Psoas muscle (tissue), 8 donors: ENCODE data around the gene SMAD9. TPM values are rescaled to one million over a fixed set of nuclear protein-coding genes. Genes with fewer than 3 reads are reported as not detected.
A peak's percentile ranks its signal among the peaks of the same experiment; 100 is the strongest.

Source experiments
- ATAC-seq, 4 donors: fragments of 200-7000 bp; cut with Tn5 transposase; one replicate each; pipeline ENCODE4 v1.9.1; 2020; ENCODE audit warnings: moderate library complexity in 3 of 4, mild to moderate bottlenecking in 2 of 4
- DNase-seq, 2 donors: peaks; one replicate each; pipeline ENCODE4 v3.0.0-alpha.2; 2020
- H3K27ac ChIP-seq: fragments of 200-600 bp; one replicate; pipeline ENCODE4 v1.8.0; 2022
- H3K27me3 ChIP-seq, 3 donors: fragments of 200-600 bp in 1 of 3; one replicate each; pipeline versions ENCODE4 v1.6.1 to v1.8.0; 2013 to 2022; ENCODE audit warnings: low read length in 2 of 3, mild to moderate bottlenecking in 2 of 3, moderate library complexity in 1 of 3; ENCODE audit not compliant: insufficient read depth in 3 of 3
- H3K36me3 ChIP-seq, 2 donors: fragments of 200-600 bp in 1 of 2; one replicate each; pipeline versions ENCODE4 v1.6.1 to v1.8.0; 2013 to 2022; ENCODE audit warnings: low read depth in 1 of 2, mild to moderate bottlenecking in 1 of 2, moderate library complexity in 1 of 2; ENCODE audit not compliant: insufficient read depth in 1 of 2
- H3K4me1 ChIP-seq: fragments of 200-600 bp; one replicate; pipeline ENCODE4 v1.8.0; 2022
- H3K4me3 ChIP-seq: fragments of 200-600 bp; one replicate; pipeline ENCODE4 v1.8.0; 2022; ENCODE audit warnings: mild to moderate bottlenecking
- H3K9me3 ChIP-seq: fragments of 200-600 bp; one replicate; pipeline ENCODE4 v1.8.0; 2022
- WGBS, 3 donors: extraction: QIAGEN DNeasy Blood & Tissue Kit; methylation state at CpG; one replicate each; pipeline versions ENCODE4 v1.1.6 to v1.1.7; 2013; 5-methylcytosine and 5-hydroxymethylcytosine counted together
- intact Hi-C, 2 donors: fragments of 100-400 bp; cut with DNase I; formaldehyde crosslinking; loops; one replicate each; pipeline versions ENCODE4 v1.11.0 to v1.14.2; 2022
- polyA plus RNA-seq, 3 donors: library from polyadenylated mRNA; stranded (reverse); fragments of 200-250 nt; gene quantifications; one replicate each; pipeline ENCODE4 v1.2.3, GENCODE V29; 2013
- total RNA-seq, 4 donors: library from RNA; stranded (reverse); fragmentation: NEBNext Ultra II Directional in 2 of 4; extraction: Animal tissue kit (Norgen Biotek cat#: 25700) in 2 of 4; gene quantifications; one replicate each; pipeline versions ENCODE4 v1.2.1 to v1.2.4, GENCODE V29; 2021 to 2023
- TF ChIP-seq, protein P1 (sequence below): fragments of 200-600 bp; IDR thresholded peaks from one replicate; pipeline ENCODE4 v1.8.0; 2022; ENCODE audit warnings: antibody characterized with exemption
- donor health status: healthy with polysubstance abuse.
- donor health status: DM: no; HTN: no; CAD: no; lungs with moderate emphysema.
- donor health status: Bipolar disorder and iron deficiency.
- donor health status: healthy.
- donor health status: DM: yes; HTN: yes; CAD: no.
- donor health status: DM: no; HTN: no; CAD: no.
- donor health status: DM: no; HTN: no; CAD: no.
- donor health status: DM: yes; HTN: yes; CAD: no.

SMAD9 gene
- total and polyA plus RNA-seq, 7 donors = 0.51 to 33.5 (median 1.3) TPM

DNA sequence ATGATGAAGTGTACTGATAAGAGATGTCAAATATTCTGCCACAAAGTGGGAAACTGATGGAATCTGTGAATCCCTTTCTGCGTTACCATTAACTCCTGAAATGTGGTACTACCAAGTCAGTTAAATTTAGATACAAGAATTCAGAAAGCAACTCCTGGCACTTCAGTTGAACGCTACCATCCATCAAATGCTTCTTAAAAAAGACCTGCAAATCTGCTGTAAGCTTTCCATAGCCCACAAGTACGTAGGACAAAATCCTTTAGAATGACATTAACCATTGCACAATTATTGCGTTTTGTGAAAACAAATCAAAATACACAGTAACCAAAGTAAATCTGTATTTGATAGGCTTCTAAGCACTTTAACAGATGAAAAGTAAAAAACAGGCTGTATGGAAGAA, 5.4 kb downstream of the SMAD9 start:
- Histone ChIP-seq H3K36me3 (no peaks in the 10 kb centered on the region), H3K27ac (no peak overlapping the region), H3K27me3 (no peaks in the 10 kb centered on the region), H3K4me1 (peaks cover 21% of the 10 kb centered on the region), H3K9me3 (no peaks in the 10 kb centered on the region), H3K4me3 (no peak overlapping the region)
- intact Hi-C loops = no loop called here
- TF ChIP-seq, protein P1, sequence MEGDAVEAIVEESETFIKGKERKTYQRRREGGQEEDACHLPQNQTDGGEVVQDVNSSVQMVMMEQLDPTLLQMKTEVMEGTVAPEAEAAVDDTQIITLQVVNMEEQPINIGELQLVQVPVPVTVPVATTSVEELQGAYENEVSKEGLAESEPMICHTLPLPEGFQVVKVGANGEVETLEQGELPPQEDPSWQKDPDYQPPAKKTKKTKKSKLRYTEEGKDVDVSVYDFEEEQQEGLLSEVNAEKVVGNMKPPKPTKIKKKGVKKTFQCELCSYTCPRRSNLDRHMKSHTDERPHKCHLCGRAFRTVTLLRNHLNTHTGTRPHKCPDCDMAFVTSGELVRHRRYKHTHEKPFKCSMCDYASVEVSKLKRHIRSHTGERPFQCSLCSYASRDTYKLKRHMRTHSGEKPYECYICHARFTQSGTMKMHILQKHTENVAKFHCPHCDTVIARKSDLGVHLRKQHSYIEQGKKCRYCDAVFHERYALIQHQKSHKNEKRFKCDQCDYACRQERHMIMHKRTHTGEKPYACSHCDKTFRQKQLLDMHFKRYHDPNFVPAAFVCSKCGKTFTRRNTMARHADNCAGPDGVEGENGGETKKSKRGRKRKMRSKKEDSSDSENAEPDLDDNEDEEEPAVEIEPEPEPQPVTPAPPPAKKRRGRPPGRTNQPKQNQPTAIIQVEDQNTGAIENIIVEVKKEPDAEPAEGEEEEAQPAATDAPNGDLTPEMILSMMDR = no peak
- peak in 1 of 4 donors; percentile 54 for ATAC-seq
- 59 to 82% (median 75%) methylated on average over 4 of the region's 4 CpGs for WGBS, 3 donors
- no peak for DNase-seq

DNA sequence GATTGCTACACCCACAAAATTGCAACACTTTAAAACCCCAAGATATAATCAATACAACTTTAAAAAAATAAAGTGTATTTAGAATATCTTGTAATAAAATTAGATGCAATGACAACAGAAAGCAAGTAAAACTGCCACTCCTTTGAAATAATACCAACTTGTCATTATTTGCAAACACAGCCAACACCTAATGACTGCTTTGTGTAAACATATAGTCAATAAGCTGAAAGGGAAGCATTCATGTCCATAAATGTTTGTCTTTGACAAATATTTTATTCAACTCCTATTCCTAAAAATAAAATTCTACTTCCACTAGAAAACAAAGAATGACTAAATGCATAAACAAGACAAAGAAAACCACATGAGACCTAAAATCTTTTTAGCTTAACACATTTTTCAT, 6.6 kb downstream of the SMAD9 start:
- H3K27me3 ChIP-seq = no peaks in the 10 kb centered on the region
- no peaks in the 10 kb centered on the region for H3K9me3 ChIP-seq
- no peaks in the 10 kb centered on the region for H3K36me3 ChIP-seq
- H3K4me1 ChIP-seq = peaks cover 19% of the 10 kb centered on the region
- ATAC-seq (no peak), DNase-seq (no peak)
- TF ChIP-seq, protein P1 = no peak
- no peak overlapping the region for H3K4me3 ChIP-seq
- no peak overlapping the region for H3K27ac ChIP-seq
- intact Hi-C loops = no loop called here

GRCh38 chr13:36912973-36913372, 7.1 kb downstream of the SMAD9 start:
- DNase-seq (no peak), ATAC-seq (no peak)
- H3K27ac ChIP-seq = no peak overlapping the region
- no peaks in the 10 kb centered on the region for H3K9me3 ChIP-seq
- H3K36me3 ChIP-seq = no peaks in the 10 kb centered on the region
- intact Hi-C loops = no loop called here
- H3K4me1 ChIP-seq = peaks cover 14% of the 10 kb centered on the region
- H3K4me3 ChIP-seq = no peak overlapping the region
- TF ChIP-seq, protein P1 = no peak
- no peaks in the 10 kb centered on the region for H3K27me3 ChIP-seq
- WGBS, 3 donors = 73 to 84% (median 77%) methylated on average over 2 of the region's 2 CpGs

GRCh38 chr13:36912369-36912768, 7.7 kb downstream of the SMAD9 start:
- TF ChIP-seq, protein P1 = no peak
- intact Hi-C loops = no loop called here
- no peaks in the 10 kb centered on the region for H3K9me3 ChIP-seq
- no peak overlapping the region for H3K27ac ChIP-seq
- H3K27me3 ChIP-seq = no peaks in the 10 kb centered on the region
- no peak overlapping the region for H3K4me3 ChIP-seq
- peaks cover 9% of the 10 kb centered on the region for H3K4me1 ChIP-seq
- H3K36me3 ChIP-seq = no peaks in the 10 kb centered on the region
- no peak for ATAC-seq
- no peak for DNase-seq

- TF ChIP-seq, protein P1 = no peak
- Histone ChIP-seq H3K4me3 (no peak overlapping the region), H3K36me3 (no peaks in the 10 kb centered on the region), H3K9me3 (no peaks in the 10 kb centered on the region), H3K4me1 (peaks cover 9% of the 10 kb centered on the region), H3K27ac (no peak overlapping the region), H3K27me3 (no peaks in the 10 kb centered on the region)
- DNase-seq (no peak), ATAC-seq (no peak)
- intact Hi-C loops = no loop called here
- 94 to 100% (median 96%) methylated on average over 1 of the region's 1 CpG for WGBS, 3 donors
Measured at GRCh38 chr13:36910545-36910944, 9.5 kb downstream of the SMAD9 start.
